ENCODE results near the gene TBXT. TPM values are rescaled to one million over a fixed set of nuclear protein-coding genes. Genes with fewer than 3 reads are reported as not detected.
"Not testable (repeated sequence)": the region's sequence is repeated elsewhere in the genome, so short reads cannot be mapped to it uniquely, and the experiment has no call there.

The TBXT gene
- total RNA-seq, 1 experiment from 2014 or later = 0.31 TPM

- H3K9me3 ChIP-seq (ENCODE audit: control insufficient read depth, low read depth, low read length) = no peaks in the 10 kb centered on the region
- no peak overlapping the region for H2BK15ac ChIP-seq (ENCODE audit: low read depth, low read length)
- Mint-ChIP-seq H3K4me3 (no peak overlapping the region), H3K36me3 (ENCODE audit: insufficient read depth in 1 of 3, low read depth in 3 of 3) (no peaks in the 10 kb centered on the region), H3K4me1 (no peaks in the 10 kb centered on the region), H3K9me3 (no peaks in the 10 kb centered on the region), H3K27me3 (ENCODE audit: low read depth) (peaks cover 41% of the 10 kb centered on the region), H3K27ac (no peak overlapping the region)
- H2AFZ ChIP-seq (ENCODE audit: low read length) = no peak overlapping the region
- no peak overlapping the region for H3K23ac ChIP-seq (ENCODE audit: insufficient read length, low read depth, low read length)
- H3K14ac ChIP-seq (ENCODE audit: insufficient read depth, low read length) = no peak overlapping the region
- H4K20me1 ChIP-seq (ENCODE audit: control insufficient read depth, insufficient read depth, insufficient read length) = no peaks in the 10 kb centered on the region
- no peak overlapping the region for H3K27ac ChIP-seq (ENCODE audit: insufficient read length, low read depth, low read length)
- WGBS (ENCODE audit: extremely low coverage, insufficient read length, low lambda C conversion rate) = no CpG with 5 or more reads among the region's 2 CpGs
- peaks cover 18% of the 10 kb centered on the region; the same call in 1 of the 2 replicates for H3K27me3 ChIP-seq (ENCODE audit: insufficient read depth, low read length)
- no peak overlapping the region for H2AK5ac ChIP-seq (ENCODE audit: insufficient read length, low read length)
- no peak overlapping the region for H2BK12ac ChIP-seq (ENCODE audit: insufficient read length, low read depth, low read length)
- no peak overlapping the region for H3K4ac ChIP-seq (ENCODE audit: low read depth, low read length)
- no peak overlapping the region for H3K56ac ChIP-seq (ENCODE audit: insufficient read length, low read depth, low read length)
- H4K8ac ChIP-seq (replicated peaks; ENCODE audit: insufficient read length, low read depth, low read length) = no peak overlapping the region
- H3K9ac ChIP-seq (ENCODE audit: extremely low read depth, insufficient read length, low read length) = no peak overlapping the region
- H3T11ph ChIP-seq (ENCODE audit: low read length) = no peak overlapping the region
- H2BK5ac ChIP-seq (ENCODE audit: insufficient read length, low read length) = no peak overlapping the region
- H3K79me2 ChIP-seq (ENCODE audit: insufficient read depth, low read length) = no peaks in the 10 kb centered on the region
- no peak overlapping the region for H2BK120ac ChIP-seq (ENCODE audit: low read depth, low read length, poor library complexity, severe bottlenecking)
- no peak overlapping the region for H4K5ac ChIP-seq (ENCODE audit: insufficient read length, low read depth, low read length)
- H3K23me2 ChIP-seq (ENCODE audit: insufficient read length, low read depth, low read length, poor library complexity, severe bottlenecking) = peaks cover 3% of the 10 kb centered on the region
- no peaks in the 10 kb centered on the region; the same call in 1 of the 2 replicates for H3K4me1 ChIP-seq (ENCODE audit: insufficient read depth, low read length)
- no peaks in the 10 kb centered on the region for H3K79me1 ChIP-seq (ENCODE audit: insufficient read depth, low read depth, low read length, poor library complexity, severe bottlenecking)
- TF ChIP-seq CTCF (conservative IDR thresholded peaks at IDR 0.05) = no peak
- H3K4me2 ChIP-seq (ENCODE audit: insufficient read depth, insufficient read length, low read length) = no peak overlapping the region
- H4K91ac ChIP-seq (ENCODE audit: insufficient read length, low read depth, low read length) = no peak overlapping the region
- DNase-seq = no peak
- no peak overlapping the region for H3K18ac ChIP-seq (ENCODE audit: insufficient read length, low read depth, low read length)
- H2BK20ac ChIP-seq (ENCODE audit: low read depth, low read length, poor library complexity, severe bottlenecking) = no peak overlapping the region
Measured at GRCh38 chr6:166176106-166176505, 8.5 kb upstream of the TBXT start.

- not testable (repeated sequence) for H4K91ac ChIP-seq (ENCODE audit: insufficient read length, low read depth, low read length); H3K27ac Mint-ChIP-seq; H3K18ac ChIP-seq (ENCODE audit: insufficient read length, low read depth, low read length); H3K56ac ChIP-seq (ENCODE audit: insufficient read length, low read depth, low read length); H3K79me2 ChIP-seq (ENCODE audit: insufficient read depth, low read length); H3K27ac ChIP-seq (ENCODE audit: insufficient read length, low read depth, low read length); H3K14ac ChIP-seq (ENCODE audit: insufficient read depth, low read length); H3T11ph ChIP-seq (ENCODE audit: low read length); H3K4me1 ChIP-seq (ENCODE audit: insufficient read depth, low read length); H4K5ac ChIP-seq (ENCODE audit: insufficient read length, low read depth, low read length); H2BK15ac ChIP-seq (ENCODE audit: low read depth, low read length); H3K9ac ChIP-seq (ENCODE audit: extremely low read depth, insufficient read length, low read length); H2AK5ac ChIP-seq (ENCODE audit: insufficient read length, low read length); H3K4ac ChIP-seq (ENCODE audit: low read depth, low read length); H2BK5ac ChIP-seq (ENCODE audit: insufficient read length, low read length); H3K4me2 ChIP-seq (ENCODE audit: insufficient read depth, insufficient read length, low read length); H4K20me1 ChIP-seq (ENCODE audit: control insufficient read depth, insufficient read depth, insufficient read length); DNase-seq; H3K4me1 Mint-ChIP-seq; H3K23me2 ChIP-seq (ENCODE audit: insufficient read length, low read depth, low read length, poor library complexity, severe bottlenecking); H3K79me1 ChIP-seq (ENCODE audit: insufficient read depth, low read depth, low read length, poor library complexity, severe bottlenecking); H3K4me3 Mint-ChIP-seq; H3K9me3 Mint-ChIP-seq; H4K8ac ChIP-seq (replicated peaks; ENCODE audit: insufficient read length, low read depth, low read length); H3K9me3 ChIP-seq (ENCODE audit: control insufficient read depth, low read depth, low read length); H2BK20ac ChIP-seq (ENCODE audit: low read depth, low read length, poor library complexity, severe bottlenecking); H3K36me3 Mint-ChIP-seq (ENCODE audit: insufficient read depth in 1 of 3, low read depth in 3 of 3); H2AFZ ChIP-seq (ENCODE audit: low read length); H2BK120ac ChIP-seq (ENCODE audit: low read depth, low read length, poor library complexity, severe bottlenecking); H3K23ac ChIP-seq (ENCODE audit: insufficient read length, low read depth, low read length); H2BK12ac ChIP-seq (ENCODE audit: insufficient read length, low read depth, low read length)
- no CpG with 5 or more reads among the region's 3 CpGs for WGBS (ENCODE audit: extremely low coverage, insufficient read length, low lambda C conversion rate)
- peaks cover 32% of the 10 kb centered on the region for H3K27me3 Mint-ChIP-seq (ENCODE audit: low read depth)
- peaks cover 29% of the 10 kb centered on the region; the same call in 1 of the 2 replicates for H3K27me3 ChIP-seq (ENCODE audit: insufficient read depth, low read length)
Measured at GRCh38 chr6:166175093-166175492, 7.4 kb upstream of the TBXT start.
